SK-N-SH (cell line): ENCODE data around the gene TNRC6C. TPM values are rescaled to one million over a fixed set of nuclear protein-coding genes. Genes with fewer than 3 reads are reported as not detected.

Source experiments
- CTCF ChIA-PET: fragments of 300-600, 350-600 bp; formaldehyde crosslinking; extraction: SDS; loops from one replicate; lab custom pipeline; 2021; lab: Yijun Ruan, JAX
- POLR2A ChIA-PET: fragments of 350-600 bp; sonication (Branson Sonifier 250); formaldehyde crosslinking; extraction: SDS; loops from one replicate; lab custom pipeline; 2020; ENCODE audit warnings: antibody characterized with exemption, inconsistent platforms; lab: Yijun Ruan, JAX
- DNase-seq: peaks from one replicate; pipeline ENCODE4 v3.0.0; 2012
- H2AFZ ChIP-seq: fragments of 200-600 bp; sonication (generic); 2 replicates; pipeline ENCODE4 v1.8.1; 2016; ENCODE audit warnings: antibody characterized with exemption, mild to moderate bottlenecking, low read depth
- H3F3A ChIP-seq: fragments of 200-600 bp; sonication (generic); replicated peaks from 2 replicates; pipeline ENCODE3; 2016; ENCODE audit warnings: antibody characterized with exemption, mild to moderate bottlenecking; ENCODE audit not compliant: insufficient read depth
- H3K27ac ChIP-seq, 2 experiments: fragments of 200-500 bp in 1 of 2; fragments of 200-600 bp in 1 of 2; sonication (Bioruptor generic) in 1 of 2; sonication (generic), shearing (Covaris generic) in 1 of 2; 2 replicates each; pipeline versions ENCODE4 v1.5.1 to v1.6.1; 2014 to 2016; ENCODE audit warnings: low read depth in 2 of 2, inconsistent platforms in 1 of 2, low read length in 1 of 2, mild to moderate bottlenecking in 1 of 2, mixed read lengths in 1 of 2
- H3K27me3 ChIP-seq: fragments of 200-600 bp; sonication (generic), shearing (Covaris generic); 2 replicates; pipeline ENCODE4 v1.6.1; 2016; ENCODE audit warnings: mixed run types; ENCODE audit not compliant: insufficient read depth
- H3K36me3 ChIP-seq, 2 experiments: fragments of 200-500 bp in 1 of 2; fragments of 200-600 bp in 1 of 2; sonication (Bioruptor generic) in 1 of 2; sonication (generic) in 1 of 2; replicated peaks in 1 of 2; 2 replicates each; pipeline versions ENCODE3 to v1.5.1; 2014 to 2016; ENCODE audit warnings: low read length in 1 of 2, mild to moderate bottlenecking in 1 of 2; ENCODE audit not compliant: insufficient read depth in 2 of 2, control insufficient read depth in 1 of 2
- H3K4me1 ChIP-seq, 2 experiments: fragments of 200-500 bp in 1 of 2; fragments of 200-600 bp in 1 of 2; sonication (Bioruptor generic) in 1 of 2; sonication (generic), shearing (Covaris generic) in 1 of 2; 2 replicates each; pipeline versions ENCODE4 v1.5.1 to v1.6.1; 2014 to 2016; ENCODE audit warnings: low read depth in 1 of 2, low read length in 1 of 2, mixed run types in 1 of 2; ENCODE audit not compliant: insufficient read depth in 2 of 2, control insufficient read depth in 1 of 2
- H3K4me2 ChIP-seq: fragments of 200-600 bp; sonication (generic), shearing (Covaris generic); 2 replicates; pipeline ENCODE4 v1.6.1; 2017; ENCODE audit warnings: mixed run types
- H3K4me3 ChIP-seq, 2 experiments: fragments of 200-500 bp in 1 of 2; fragments of 200-600 bp in 1 of 2; sonication (Bioruptor generic) in 1 of 2; sonication (generic), shearing (Covaris generic) in 1 of 2; 2 replicates each; pipeline versions ENCODE4 v1.5.1 to v1.8.1; 2014 to 2016; ENCODE audit warnings: low read depth in 2 of 2, inconsistent platforms in 1 of 2, low read length in 1 of 2, mild to moderate bottlenecking in 1 of 2, mixed read lengths in 1 of 2, moderate library complexity in 1 of 2
- H3K79me2 ChIP-seq: fragments of 200-600 bp; sonication (generic); 2 replicates; pipeline ENCODE4 v1.8.1; 2017; ENCODE audit warnings: mild to moderate bottlenecking; ENCODE audit not compliant: insufficient read depth
- H3K9ac ChIP-seq: fragments of 200-600 bp; sonication (generic); 2 replicates; pipeline ENCODE4 v1.6.1; 2017; ENCODE audit warnings: mixed run types
- H3K9me2 ChIP-seq: fragments of 200-600 bp; sonication (generic); 2 replicates; pipeline ENCODE4 v1.6.1; 2017; ENCODE audit warnings: mixed run types
- H3K9me3 ChIP-seq: fragments of 200-600 bp; sonication (generic); 2 replicates; pipeline ENCODE4 v1.6.1; 2017; ENCODE audit warnings: mixed run types, mild to moderate bottlenecking, moderate library complexity
- H4K20me1 ChIP-seq: fragments of 200-600 bp; sonication (generic); 2 replicates; pipeline ENCODE4 v1.6.1; 2017; ENCODE audit warnings: mild to moderate bottlenecking, mixed run types; ENCODE audit not compliant: insufficient read depth
- CHD2 ChIP-seq: fragments of 150-350 bp; IDR thresholded peaks from 2 replicates; pipeline ENCODE4 v1.6.1; 2018; ENCODE audit warnings: low read length; ENCODE audit not compliant: partially characterized antibody
- GATA2 ChIP-seq: sonication (generic); formaldehyde crosslinking; IDR thresholded peaks from 2 replicates; pipeline ENCODE4 v1.5.0; 2020; ENCODE audit warnings: mild to moderate bottlenecking, missing genetic modification reagents
- JUND ChIP-seq: IDR thresholded peaks from 2 replicates; pipeline ENCODE4 v1.4.0; 2012
- NRF1 ChIP-seq: IDR thresholded peaks from 2 replicates; pipeline ENCODE4 v1.6.1; 2012; ENCODE audit warnings: low read depth, mild to moderate bottlenecking, low read length
- POLR2AphosphoS5 ChIP-seq: IDR thresholded peaks from 2 replicates; pipeline ENCODE4 v1.6.1; 2012; ENCODE audit warnings: low read depth, low read length
- RAD21 ChIP-seq: IDR thresholded peaks from 2 replicates; pipeline ENCODE4 v1.6.1; 2012; ENCODE audit warnings: mild to moderate bottlenecking, low read length
- SIN3A ChIP-seq: IDR thresholded peaks from 2 replicates; pipeline ENCODE4 v1.6.1; 2012; ENCODE audit warnings: low read depth, mild to moderate bottlenecking, low read length, moderate library complexity, borderline replicate concordance
- SMC3 ChIP-seq: IDR thresholded peaks from 2 replicates; pipeline ENCODE4 v1.6.1; 2012; ENCODE audit warnings: low read depth, low read length, improper control_type of control experiment
- TCF12 ChIP-seq: IDR thresholded peaks from 2 replicates; pipeline ENCODE4 v1.4.0; 2012
- WGBS: methylation state at CpG from one replicate; pipeline ENCODE4 v1.1.6; 2017; ENCODE audit warnings: low lambda C conversion rate; 5-methylcytosine and 5-hydroxymethylcytosine counted together
- polyA plus RNA-seq, 3 experiments: library from polyadenylated mRNA; depleted of rRNA; stranded (reverse); fragments of >200 nt; gene quantifications; 2 replicates each; pipeline ENCODE4 v1.2.3, GENCODE V29; 2012
- TF ChIP-seq, protein P1 (sequence below): fragments of 200-600 bp; sonication (generic); IDR thresholded peaks from 2 replicates; pipeline ENCODE4 v1.6.1; 2017; ENCODE audit warnings: antibody characterized with exemption, mild to moderate bottlenecking, moderate library complexity
- TF ChIP-seq, protein P2 (sequence below): fragments of 150-350 bp; IDR thresholded peaks from 2 replicates; pipeline ENCODE4 v1.6.1; 2017; ENCODE audit warnings: antibody characterized with exemption, low read length, low read depth, borderline replicate concordance
- TF ChIP-seq, protein P3 (sequence below): IDR thresholded peaks from 2 replicates; pipeline ENCODE4 v1.4.0; 2012; ENCODE audit warnings: low read depth, borderline replicate concordance
- TF ChIP-seq, protein P4 (sequence below): fragments of 150-350 bp; IDR thresholded peaks from 2 replicates; pipeline ENCODE4 v1.6.1; 2016; ENCODE audit warnings: mild to moderate bottlenecking, low read depth, low read length
- TF ChIP-seq, protein P5 (sequence below): IDR thresholded peaks from 2 replicates; pipeline ENCODE4; 2012

The TNRC6C gene
- polyA plus RNA-seq, 1 of the 3 experiments (the other 2 are of a cell fraction): 2.2 TPM

DNA sequence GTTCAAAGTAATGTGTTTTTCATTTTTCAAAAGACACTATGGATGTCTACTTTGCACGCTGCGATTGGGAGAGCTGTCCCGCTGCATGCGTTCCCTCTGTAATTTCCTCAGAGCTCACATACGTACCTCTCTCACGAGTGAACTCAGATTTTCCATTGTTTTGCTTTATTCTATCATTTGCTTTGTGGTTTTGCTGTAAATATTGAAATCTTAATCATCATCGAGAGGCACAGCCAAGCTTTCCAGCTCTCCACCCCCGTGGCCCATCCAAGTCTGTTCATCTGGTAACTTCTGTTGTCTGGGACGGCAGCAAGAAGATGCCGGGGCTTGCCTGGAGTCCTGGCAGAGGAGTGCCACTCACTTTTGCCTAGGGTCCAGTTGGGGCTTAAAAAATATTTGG lies 149.0 kb downstream of the TNRC6C start:
- DNase-seq: no peak
- CTCF ChIA-PET: interaction anchor here (2.6 to 3.3 kb wide), 4 partner anchors 12 to 79 kb away, joined by 8 to 21 read pairs (median 10); partner anchors contain the start of genes AFMID and TK1
- WGBS: 89% methylated on average over 10 of the region's 10 CpGs

More for the DNA sequence above, 149.0 kb downstream of the TNRC6C start:
- POLR2A ChIA-PET: no interaction called here
- Histone ChIP-seq H3K79me2 (no peaks in the 10 kb centered on the region), H3F3A (peaks cover 12% of the 10 kb centered on the region), H3K4me3 (no peak overlapping the region)
- TF ChIP-seq, protein P1, sequence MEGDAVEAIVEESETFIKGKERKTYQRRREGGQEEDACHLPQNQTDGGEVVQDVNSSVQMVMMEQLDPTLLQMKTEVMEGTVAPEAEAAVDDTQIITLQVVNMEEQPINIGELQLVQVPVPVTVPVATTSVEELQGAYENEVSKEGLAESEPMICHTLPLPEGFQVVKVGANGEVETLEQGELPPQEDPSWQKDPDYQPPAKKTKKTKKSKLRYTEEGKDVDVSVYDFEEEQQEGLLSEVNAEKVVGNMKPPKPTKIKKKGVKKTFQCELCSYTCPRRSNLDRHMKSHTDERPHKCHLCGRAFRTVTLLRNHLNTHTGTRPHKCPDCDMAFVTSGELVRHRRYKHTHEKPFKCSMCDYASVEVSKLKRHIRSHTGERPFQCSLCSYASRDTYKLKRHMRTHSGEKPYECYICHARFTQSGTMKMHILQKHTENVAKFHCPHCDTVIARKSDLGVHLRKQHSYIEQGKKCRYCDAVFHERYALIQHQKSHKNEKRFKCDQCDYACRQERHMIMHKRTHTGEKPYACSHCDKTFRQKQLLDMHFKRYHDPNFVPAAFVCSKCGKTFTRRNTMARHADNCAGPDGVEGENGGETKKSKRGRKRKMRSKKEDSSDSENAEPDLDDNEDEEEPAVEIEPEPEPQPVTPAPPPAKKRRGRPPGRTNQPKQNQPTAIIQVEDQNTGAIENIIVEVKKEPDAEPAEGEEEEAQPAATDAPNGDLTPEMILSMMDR: no peak
- no peak for TF ChIP-seq SMC3
- TF ChIP-seq, protein P2, sequence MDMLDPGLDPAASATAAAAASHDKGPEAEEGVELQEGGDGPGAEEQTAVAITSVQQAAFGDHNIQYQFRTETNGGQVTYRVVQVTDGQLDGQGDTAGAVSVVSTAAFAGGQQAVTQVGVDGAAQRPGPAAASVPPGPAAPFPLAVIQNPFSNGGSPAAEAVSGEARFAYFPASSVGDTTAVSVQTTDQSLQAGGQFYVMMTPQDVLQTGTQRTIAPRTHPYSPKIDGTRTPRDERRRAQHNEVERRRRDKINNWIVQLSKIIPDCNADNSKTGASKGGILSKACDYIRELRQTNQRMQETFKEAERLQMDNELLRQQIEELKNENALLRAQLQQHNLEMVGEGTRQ: no peak
- TF ChIP-seq, protein P3, sequence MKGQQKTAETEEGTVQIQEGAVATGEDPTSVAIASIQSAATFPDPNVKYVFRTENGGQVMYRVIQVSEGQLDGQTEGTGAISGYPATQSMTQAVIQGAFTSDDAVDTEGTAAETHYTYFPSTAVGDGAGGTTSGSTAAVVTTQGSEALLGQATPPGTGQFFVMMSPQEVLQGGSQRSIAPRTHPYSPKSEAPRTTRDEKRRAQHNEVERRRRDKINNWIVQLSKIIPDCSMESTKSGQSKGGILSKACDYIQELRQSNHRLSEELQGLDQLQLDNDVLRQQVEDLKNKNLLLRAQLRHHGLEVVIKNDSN: no peak
- no peak for TF ChIP-seq NRF1
- TF ChIP-seq GATA2 (CRISPR knock-in tag): no peak
- TF ChIP-seq, protein P4, sequence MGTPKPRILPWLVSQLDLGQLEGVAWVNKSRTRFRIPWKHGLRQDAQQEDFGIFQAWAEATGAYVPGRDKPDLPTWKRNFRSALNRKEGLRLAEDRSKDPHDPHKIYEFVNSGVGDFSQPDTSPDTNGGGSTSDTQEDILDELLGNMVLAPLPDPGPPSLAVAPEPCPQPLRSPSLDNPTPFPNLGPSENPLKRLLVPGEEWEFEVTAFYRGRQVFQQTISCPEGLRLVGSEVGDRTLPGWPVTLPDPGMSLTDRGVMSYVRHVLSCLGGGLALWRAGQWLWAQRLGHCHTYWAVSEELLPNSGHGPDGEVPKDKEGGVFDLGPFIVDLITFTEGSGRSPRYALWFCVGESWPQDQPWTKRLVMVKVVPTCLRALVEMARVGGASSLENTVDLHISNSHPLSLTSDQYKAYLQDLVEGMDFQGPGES: no peak
- TF ChIP-seq SIN3A: no peak
- TF ChIP-seq CHD2: no peak
- no peak for TF ChIP-seq JUND
- no peak for TF ChIP-seq TCF12
- TF ChIP-seq POLR2AphosphoS5: no peak
- no peak for TF ChIP-seq RAD21
- TF ChIP-seq, protein P5, sequence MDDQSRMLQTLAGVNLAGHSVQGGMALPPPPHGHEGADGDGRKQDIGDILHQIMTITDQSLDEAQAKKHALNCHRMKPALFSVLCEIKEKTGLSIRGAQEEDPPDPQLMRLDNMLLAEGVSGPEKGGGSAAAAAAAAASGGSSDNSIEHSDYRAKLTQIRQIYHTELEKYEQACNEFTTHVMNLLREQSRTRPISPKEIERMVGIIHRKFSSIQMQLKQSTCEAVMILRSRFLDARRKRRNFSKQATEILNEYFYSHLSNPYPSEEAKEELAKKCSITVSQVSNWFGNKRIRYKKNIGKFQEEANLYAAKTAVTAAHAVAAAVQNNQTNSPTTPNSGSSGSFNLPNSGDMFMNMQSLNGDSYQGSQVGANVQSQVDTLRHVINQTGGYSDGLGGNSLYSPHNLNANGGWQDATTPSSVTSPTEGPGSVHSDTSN: no peak
- TF ChIP-seq, all 33 proteins: peak for 0
- Histone ChIP-seq H2AFZ (no peak overlapping the region), H3K9ac (no peak overlapping the region), H3K9me2 (no peaks in the 10 kb centered on the region), H3K27ac (no peak overlapping the region), H4K20me1 (no peaks in the 10 kb centered on the region), H3K27me3 (no peaks in the 10 kb centered on the region), H3K36me3 (peaks cover 15 to 45% of the 10 kb centered on the region in 2 experiments), H3K4me2 (no peak overlapping the region), H3K4me1 (peaks cover 0 to 3% of the 10 kb centered on the region in 2 experiments; a peak in 1 of 4 replicates), H3K9me3 (no peaks in the 10 kb centered on the region)
